ENCODE data around the gene SETBP1. TPM values are rescaled to one million over a fixed set of nuclear protein-coding genes. Genes with fewer than 3 reads are reported as not detected.

Gene SETBP1
- total RNA-seq, 4 donors from 2014 or later, result 14.5 to 34.2 (median 19.3) TPM

GRCh38 chr18:44695503-44695902 lies 14.8 kb downstream of the SETBP1 start:
- ATAC-seq (ENCODE audit: low FRiP score) (no peak), DNase-seq (ENCODE audit: low spot score) (no peak)
- no peak for TF ChIP-seq CTCF (IDR thresholded peaks at IDR 0.05)

- peak; percentile 31 for ATAC-seq (ENCODE audit: low FRiP score)
- TF ChIP-seq CTCF (IDR thresholded peaks at IDR 0.05), result no peak
- DNase-seq (ENCODE audit: low spot score), result no peak
These were observed 16.2 kb downstream of the SETBP1 start for GRCh38 chr18:44696892-44697291.

- ATAC-seq (ENCODE audit: low FRiP score) (no peak), DNase-seq (ENCODE audit: low spot score) (no peak)
- TF ChIP-seq CTCF (IDR thresholded peaks at IDR 0.05), result no peak
These were observed 16.6 kb downstream of the SETBP1 start for GRCh38 chr18:44697315-44697714.

- no peak for TF ChIP-seq CTCF (IDR thresholded peaks at IDR 0.05)
- no peak for DNase-seq (ENCODE audit: low spot score)
- ATAC-seq (ENCODE audit: low FRiP score), result no peak
These were observed 17.8 kb downstream of the SETBP1 start for GRCh38 chr18:44698518-44698917.

GRCh38 chr18:44699572-44700261 lies 19.0 kb downstream of the SETBP1 start:
- TF ChIP-seq CTCF (IDR thresholded peaks at IDR 0.05), result no peak
- ATAC-seq (ENCODE audit: low FRiP score) (no peak), DNase-seq (ENCODE audit: low spot score) (no peak)

GRCh38 chr18:44700652-44701051 lies 20.0 kb downstream of the SETBP1 start:
- ATAC-seq (ENCODE audit: low FRiP score), result peak; percentile 55
- DNase-seq (ENCODE audit: low spot score), result no peak
- no peak for TF ChIP-seq CTCF (IDR thresholded peaks at IDR 0.05)

- no peak for DNase-seq (ENCODE audit: low spot score)
- ATAC-seq (ENCODE audit: low FRiP score), result no peak
- no peak for TF ChIP-seq CTCF (IDR thresholded peaks at IDR 0.05)
These were observed 20.5 kb downstream of the SETBP1 start for GRCh38 chr18:44701227-44701626.

Data from omental fat pad (tissue), 4 donors.